ENCODE data around the gene IHH.

The IHH gene

DNA sequence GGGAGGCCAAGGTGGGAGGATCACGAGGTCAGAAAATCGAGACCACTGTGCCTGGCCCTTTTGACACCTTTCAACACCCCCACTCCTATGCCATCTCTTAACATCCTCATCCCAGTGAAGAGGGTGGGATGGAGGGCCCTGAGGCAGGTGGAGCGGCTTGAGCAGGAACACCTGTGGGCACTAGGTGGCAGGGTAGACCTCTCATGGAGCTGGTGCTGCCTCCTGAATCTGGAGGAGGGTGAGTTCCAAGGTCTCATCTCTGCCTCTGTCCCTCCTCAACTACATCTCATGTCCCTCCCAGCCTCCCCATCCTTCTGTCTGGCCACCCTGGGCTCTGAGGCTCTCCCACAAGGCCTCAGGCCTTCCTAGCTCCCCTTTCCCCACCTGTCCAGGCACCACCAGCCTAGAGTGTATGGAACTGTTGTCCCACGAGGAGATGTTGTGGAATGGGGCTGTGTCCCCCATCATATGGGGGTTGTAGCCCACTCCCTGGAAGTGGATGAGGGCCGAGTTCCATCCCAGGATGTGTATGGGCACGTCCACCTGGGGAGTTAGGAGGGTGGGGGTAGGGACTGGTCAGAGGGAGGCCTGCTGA is 50.5 kb downstream of the IHH start:
- no peak overlapping the region for H3K27ac ChIP-seq
- no peak for DNase-seq (ENCODE audit: low spot score)
- TF ChIP-seq, protein P1, sequence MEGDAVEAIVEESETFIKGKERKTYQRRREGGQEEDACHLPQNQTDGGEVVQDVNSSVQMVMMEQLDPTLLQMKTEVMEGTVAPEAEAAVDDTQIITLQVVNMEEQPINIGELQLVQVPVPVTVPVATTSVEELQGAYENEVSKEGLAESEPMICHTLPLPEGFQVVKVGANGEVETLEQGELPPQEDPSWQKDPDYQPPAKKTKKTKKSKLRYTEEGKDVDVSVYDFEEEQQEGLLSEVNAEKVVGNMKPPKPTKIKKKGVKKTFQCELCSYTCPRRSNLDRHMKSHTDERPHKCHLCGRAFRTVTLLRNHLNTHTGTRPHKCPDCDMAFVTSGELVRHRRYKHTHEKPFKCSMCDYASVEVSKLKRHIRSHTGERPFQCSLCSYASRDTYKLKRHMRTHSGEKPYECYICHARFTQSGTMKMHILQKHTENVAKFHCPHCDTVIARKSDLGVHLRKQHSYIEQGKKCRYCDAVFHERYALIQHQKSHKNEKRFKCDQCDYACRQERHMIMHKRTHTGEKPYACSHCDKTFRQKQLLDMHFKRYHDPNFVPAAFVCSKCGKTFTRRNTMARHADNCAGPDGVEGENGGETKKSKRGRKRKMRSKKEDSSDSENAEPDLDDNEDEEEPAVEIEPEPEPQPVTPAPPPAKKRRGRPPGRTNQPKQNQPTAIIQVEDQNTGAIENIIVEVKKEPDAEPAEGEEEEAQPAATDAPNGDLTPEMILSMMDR (IDR thresholded peaks at IDR 0.05), result no peak
- H3K4me3 ChIP-seq, result no peak overlapping the region

DNA sequence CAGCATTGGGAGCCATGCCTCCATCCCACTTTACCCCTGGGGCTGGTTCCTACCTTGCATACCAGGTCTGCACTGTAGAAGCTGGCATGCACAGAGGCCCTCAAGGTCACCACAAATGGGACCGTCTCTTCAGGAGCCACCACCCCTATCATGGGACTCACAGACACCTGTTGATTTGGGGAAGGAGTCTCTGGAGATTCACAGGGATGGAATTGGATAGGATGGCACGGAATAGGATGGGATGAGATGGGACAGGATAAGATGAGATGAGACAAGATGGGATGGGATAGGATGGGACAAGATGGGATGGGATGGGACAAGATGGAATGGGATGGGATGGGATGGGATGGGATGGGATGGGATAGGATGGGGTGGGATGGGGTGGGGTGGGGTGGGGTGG is 51.4 kb downstream of the IHH start:
- no peak overlapping the region for H3K27ac ChIP-seq
- H3K4me3 ChIP-seq, result no peak overlapping the region
- TF ChIP-seq, protein P1 (IDR thresholded peaks at IDR 0.05), result no peak
- no peak for DNase-seq (ENCODE audit: low spot score)
